Hepatocyte (in vitro differentiated cells): ENCODE results near the gene ZNF701. TPM values are rescaled to one million over a fixed set of nuclear protein-coding genes. Genes with fewer than 3 reads are reported as not detected.
A peak's percentile ranks its signal among the peaks of the same experiment; 100 is the strongest.
"Not testable (repeated sequence)": the region's sequence is repeated elsewhere in the genome, so short reads cannot be mapped to it uniquely, and the experiment has no call there.

Source experiments
- DNase-seq: peaks from one replicate; pipeline ENCODE4 v3.0.0-alpha.2; 2016; ENCODE audit warnings: low spot score
- H2AFZ ChIP-seq: fragments of 200-600 bp; sonication (generic); 2 replicates; pipeline ENCODE4 v1.6.0; 2016; ENCODE audit warnings: antibody characterized with exemption, mild to moderate bottlenecking
- H3K27ac ChIP-seq: fragments of 200-600 bp; sonication (generic); 2 replicates; pipeline ENCODE4 v1.5.1; 2016; ENCODE audit warnings: mild to moderate bottlenecking
- H3K27me3 ChIP-seq: fragments of 200-600 bp; sonication (generic); 2 replicates; pipeline ENCODE4 v1.6.1; 2016
- H3K36me3 ChIP-seq: fragments of 200-600 bp; sonication (generic); replicated peaks from 2 replicates; pipeline ENCODE4 v1.5.1; 2016; ENCODE audit warnings: low read depth; ENCODE audit not compliant: insufficient read depth
- H3K4me1 ChIP-seq: fragments of 200-600 bp; sonication (generic); 2 replicates; pipeline ENCODE4 v1.5.1; 2016; ENCODE audit warnings: mild to moderate bottlenecking, moderate library complexity; ENCODE audit not compliant: insufficient read depth
- H3K4me2 ChIP-seq: fragments of 200-600 bp; sonication (generic); 2 replicates; pipeline ENCODE4 v1.6.0; 2016
- H3K4me3 ChIP-seq: fragments of 200-600 bp; sonication (generic); 2 replicates; pipeline ENCODE4 v1.5.1; 2016; ENCODE audit warnings: mild to moderate bottlenecking
- H3K79me2 ChIP-seq: fragments of 200-600 bp; sonication (generic); 2 replicates; pipeline ENCODE4 v1.6.0; 2017; ENCODE audit warnings: mild to moderate bottlenecking
- H3K9me2 ChIP-seq: fragments of 200-600 bp; sonication (generic); replicated peaks from 2 replicates; pipeline ENCODE4 v1.6.0; 2017; ENCODE audit warnings: mild to moderate bottlenecking; ENCODE audit not compliant: insufficient read depth
- H3K9me3 ChIP-seq: fragments of 200-600 bp; sonication (generic); 2 replicates; pipeline ENCODE4 v1.5.1; 2016; ENCODE audit warnings: low read depth, mild to moderate bottlenecking
- H4K20me1 ChIP-seq: fragments of 200-600 bp; sonication (generic); 2 replicates; pipeline ENCODE4 v1.6.0; 2016; ENCODE audit warnings: mild to moderate bottlenecking; ENCODE audit not compliant: insufficient read depth, poor library complexity, severe bottlenecking
- CTCF ChIP-seq: fragments of 200-600 bp; sonication (generic); IDR thresholded peaks from 2 replicates; pipeline ENCODE4 v1.5.1; 2016; ENCODE audit warnings: antibody characterized with exemption, mild to moderate bottlenecking; ENCODE audit not compliant: poor library complexity
- EZH2 ChIP-seq: fragments of 200-600 bp; sonication (generic); IDR thresholded peaks from 2 replicates; pipeline ENCODE4 v1.6.1; 2016; ENCODE audit warnings: antibody characterized with exemption, mild to moderate bottlenecking, borderline replicate concordance
- EZH2phosphoT487 ChIP-seq: fragments of 200-600 bp; sonication (generic); IDR thresholded peaks from one replicate; pipeline ENCODE4 v1.6.1; 2018; ENCODE audit warnings: antibody characterized with exemption, mild to moderate bottlenecking, low read depth, moderate library complexity; ENCODE audit not compliant: unreplicated experiment, severe bottlenecking
- WGBS: methylation state at CpG from one replicate; pipeline ENCODE4 v1.1.6; 2016; ENCODE audit warnings: low lambda C conversion rate; ENCODE audit errors: missing lambda C conversion rate; 5-methylcytosine and 5-hydroxymethylcytosine counted together
- polyA plus RNA-seq: library from polyadenylated mRNA; unstranded; fragments of >200 nt; fragmentation: Nextera tagmentation; extraction: Ambion mirVana; gene quantifications from 2 replicates; pipeline ENCODE4 v1.2.1, GENCODE V29; 2016
- total RNA-seq: library from RNA; depleted of rRNA; stranded (reverse); fragments of >200 nt; gene quantifications from 2 replicates; pipeline ENCODE4 v1.2.3, GENCODE V29; 2014

The ZNF701 gene
- total and polyA plus RNA-seq, 2 experiments from 2014 or later = 9.3 to 15.2 TPM

DNA sequence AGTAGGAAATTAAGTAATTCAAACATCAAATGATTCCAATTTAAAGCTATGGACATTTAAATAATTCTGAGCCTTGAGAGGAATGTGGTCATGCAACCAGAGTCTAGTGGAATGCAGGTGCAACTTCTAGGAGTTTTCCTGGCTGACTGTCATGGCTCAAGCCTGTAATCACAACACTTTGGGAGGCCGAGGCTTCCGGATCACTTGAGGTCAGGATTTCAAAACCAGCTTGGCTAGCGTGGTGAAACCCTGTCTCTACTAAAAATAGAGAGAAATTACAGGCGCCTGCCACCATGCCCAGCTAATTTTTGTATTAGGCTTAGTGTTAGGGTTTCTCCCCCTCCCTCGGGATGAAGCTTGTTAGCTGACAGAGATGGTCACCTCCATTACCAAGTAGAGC, 36.2 kb upstream of the ZNF701 start:
- H2AFZ ChIP-seq = no peak overlapping the region
- peaks cover 57% of the 10 kb centered on the region for H3K79me2 ChIP-seq
- TF ChIP-seq EZH2phosphoT487 (no peak), CTCF (no peak), EZH2 (no peak)
- H3K4me2 ChIP-seq = no peak overlapping the region
- H3K36me3 ChIP-seq = no peaks in the 10 kb centered on the region
- no peaks in the 10 kb centered on the region for H4K20me1 ChIP-seq
- DNase-seq = peak; percentile 13
- no peaks in the 10 kb centered on the region for H3K9me2 ChIP-seq
- WGBS = 82% methylated on average over 5 of the region's 5 CpGs
- no peaks in the 10 kb centered on the region for H3K9me3 ChIP-seq
- peaks cover 6% of the 10 kb centered on the region for H3K4me1 ChIP-seq
- H3K27me3 ChIP-seq = no peaks in the 10 kb centered on the region
- peak overlapping the region; percentile 19 for H3K27ac ChIP-seq
- H3K4me3 ChIP-seq = no peak overlapping the region

DNA sequence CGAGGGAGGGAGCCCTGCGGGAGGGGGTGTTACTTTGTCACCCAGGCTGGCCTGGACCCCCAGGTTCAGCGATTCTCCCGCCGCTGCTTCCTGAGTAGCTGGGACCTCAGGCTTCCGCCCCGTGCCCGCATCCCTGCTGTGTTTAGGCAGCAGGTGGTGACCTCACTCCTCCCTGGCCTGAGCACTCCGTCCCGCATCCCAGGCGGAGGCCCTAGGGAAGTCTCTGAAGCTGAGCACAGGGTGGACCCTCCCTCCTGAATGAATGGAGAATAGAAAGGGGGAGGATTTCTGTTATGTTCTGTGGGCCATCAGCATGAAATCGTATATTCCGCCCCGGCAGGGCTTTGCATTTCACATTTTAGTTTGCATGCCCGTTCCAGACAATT, 34.7 kb upstream of the ZNF701 start:
- Histone ChIP-seq H2AFZ (peak overlapping the region; percentile 60), H3K27ac (peak overlapping the region; percentile 61)

GRCh38 chr19:52535771-52536447, 34.2 kb upstream of the ZNF701 start:
- peaks cover 5% of the 10 kb centered on the region for H3K4me1 ChIP-seq
- peak overlapping the region; percentile 92 for H3K4me2 ChIP-seq
- peak overlapping the region; percentile 93 for H2AFZ ChIP-seq
- H3K9me2 ChIP-seq = no peaks in the 10 kb centered on the region
- TF ChIP-seq EZH2phosphoT487 (no peak), EZH2 (no peak), CTCF (no peak)
- H3K36me3 ChIP-seq = no peaks in the 10 kb centered on the region
- no peaks in the 10 kb centered on the region for H4K20me1 ChIP-seq
- peak overlapping the region; percentile 88 for H3K27ac ChIP-seq
- no peaks in the 10 kb centered on the region for H3K9me3 ChIP-seq
- WGBS = 3% methylated on average over 48 of the region's 50 CpGs
- H3K4me3 ChIP-seq = peak overlapping the region; percentile 80
- H3K79me2 ChIP-seq = peaks cover 47% of the 10 kb centered on the region
- DNase-seq = peak; percentile 94
- H3K27me3 ChIP-seq = no peaks in the 10 kb centered on the region

More for the DNA sequence above, 34.7 kb upstream of the ZNF701 start:
- H3K36me3 ChIP-seq, H3K9me2 ChIP-seq, H4K20me1 ChIP-seq, H3K9me3 ChIP-seq, H3K27me3 ChIP-seq, DNase-seq, H3K4me1 ChIP-seq: not testable (repeated sequence)
- WGBS = 15% methylated on average over 14 of the region's 15 CpGs
- Histone ChIP-seq H3K4me2 (peak overlapping the region; percentile 92), H3K79me2 (peaks cover 52% of the 10 kb centered on the region), H3K4me3 (peak overlapping the region; percentile 80)

DNA sequence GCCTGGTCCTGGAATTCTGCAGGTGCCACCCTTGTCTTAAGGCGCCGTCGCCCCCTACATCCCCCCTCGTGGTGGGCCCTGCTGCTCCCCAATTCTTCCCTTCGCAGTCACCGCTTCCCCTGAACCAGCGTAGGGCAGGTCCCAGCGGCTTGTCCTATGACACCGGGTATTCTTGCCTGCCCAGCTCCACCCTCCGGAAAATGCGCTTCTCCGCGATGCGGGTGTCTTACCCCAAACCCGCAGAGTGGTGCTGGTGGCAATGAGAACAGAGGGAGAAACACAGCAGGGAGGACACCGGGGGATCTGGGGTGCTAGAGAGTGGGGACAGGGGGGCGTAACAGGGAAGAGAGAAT, 33.7 kb upstream of the ZNF701 start:
- Histone ChIP-seq H3K27ac (peak overlapping the region; percentile 88), H3K4me2 (peak overlapping the region; percentile 92), H3K9me3 (no peaks in the 10 kb centered on the region), H3K9me2 (no peaks in the 10 kb centered on the region), H3K4me1 (peaks cover 5% of the 10 kb centered on the region), H3K27me3 (no peaks in the 10 kb centered on the region), H3K4me3 (peak overlapping the region; percentile 69), H4K20me1 (no peaks in the 10 kb centered on the region), H2AFZ (peak overlapping the region; percentile 93), H3K79me2 (peaks cover 44% of the 10 kb centered on the region), H3K36me3 (no peaks in the 10 kb centered on the region)
- TF ChIP-seq CTCF (no peak), EZH2 (no peak), EZH2phosphoT487 (no peak)
- no peak for DNase-seq
- 13% methylated on average over 17 of the region's 17 CpGs for WGBS

DNA sequence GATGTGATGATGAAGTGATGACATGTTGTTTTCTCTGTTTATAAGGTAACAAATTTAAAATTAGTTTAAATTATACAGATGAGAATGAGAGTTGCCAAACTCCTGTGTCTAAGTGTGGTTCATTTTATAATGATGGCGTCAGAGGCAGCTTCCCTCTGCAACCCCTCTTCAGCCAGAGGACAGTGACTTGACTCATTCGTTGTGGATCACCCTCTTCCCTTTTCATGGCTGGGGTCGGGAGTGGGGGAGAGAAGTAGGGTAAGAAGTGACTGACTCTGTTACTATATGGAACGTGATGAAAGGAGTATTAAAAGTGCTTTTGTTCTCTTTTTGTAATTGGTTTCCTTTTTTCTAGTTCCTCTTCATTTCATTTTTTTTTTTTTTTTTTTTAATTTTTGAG, 31.3 kb upstream of the ZNF701 start:
- not testable (repeated sequence) for H2AFZ ChIP-seq, H3K4me2 ChIP-seq, H3K27ac ChIP-seq, H3K4me3 ChIP-seq, H3K9me3 ChIP-seq, H3K27me3 ChIP-seq, H4K20me1 ChIP-seq, H3K4me1 ChIP-seq, H3K36me3 ChIP-seq, H3K9me2 ChIP-seq, DNase-seq
- 93% methylated on average over 4 of the region's 4 CpGs for WGBS
- peaks cover 30% of the 10 kb centered on the region for H3K79me2 ChIP-seq

- not testable (repeated sequence) for H3K9me2 ChIP-seq, H3K4me1 ChIP-seq, H3K4me3 ChIP-seq, H3K9me3 ChIP-seq, H3K36me3 ChIP-seq, H3K27me3 ChIP-seq, H3K4me2 ChIP-seq, H3K27ac ChIP-seq, H2AFZ ChIP-seq, DNase-seq, H4K20me1 ChIP-seq
- WGBS = 93% methylated on average over 5 of the region's 5 CpGs
- peaks cover 30% of the 10 kb centered on the region for H3K79me2 ChIP-seq
These were observed 28.9 kb upstream of the ZNF701 start for GRCh38 chr19:52541176-52541575.
